SU-DHL-6 (cell line): ENCODE results near the gene TXNRD2.

Experiments used
- CTCF ChIP-seq: fragments of 200-600 bp; sonication (generic); IDR thresholded peaks from one replicate; pipeline ENCODE4 v1.5.1; 2017; ENCODE audit warnings: antibody characterized with exemption, mild to moderate bottlenecking, low read length, moderate library complexity; ENCODE audit not compliant: insufficient read depth, poor library complexity, severe bottlenecking
- EZH2phosphoT487 ChIP-seq: fragments of 200-600 bp; sonication (generic), shearing (Covaris generic); conservative IDR thresholded peaks from 2 replicates; pipeline ENCODE4 v1.6.1; 2018; ENCODE audit warnings: mild to moderate bottlenecking, antibody characterized with exemption, low read length, moderate library complexity, mixed read lengths

DNA sequence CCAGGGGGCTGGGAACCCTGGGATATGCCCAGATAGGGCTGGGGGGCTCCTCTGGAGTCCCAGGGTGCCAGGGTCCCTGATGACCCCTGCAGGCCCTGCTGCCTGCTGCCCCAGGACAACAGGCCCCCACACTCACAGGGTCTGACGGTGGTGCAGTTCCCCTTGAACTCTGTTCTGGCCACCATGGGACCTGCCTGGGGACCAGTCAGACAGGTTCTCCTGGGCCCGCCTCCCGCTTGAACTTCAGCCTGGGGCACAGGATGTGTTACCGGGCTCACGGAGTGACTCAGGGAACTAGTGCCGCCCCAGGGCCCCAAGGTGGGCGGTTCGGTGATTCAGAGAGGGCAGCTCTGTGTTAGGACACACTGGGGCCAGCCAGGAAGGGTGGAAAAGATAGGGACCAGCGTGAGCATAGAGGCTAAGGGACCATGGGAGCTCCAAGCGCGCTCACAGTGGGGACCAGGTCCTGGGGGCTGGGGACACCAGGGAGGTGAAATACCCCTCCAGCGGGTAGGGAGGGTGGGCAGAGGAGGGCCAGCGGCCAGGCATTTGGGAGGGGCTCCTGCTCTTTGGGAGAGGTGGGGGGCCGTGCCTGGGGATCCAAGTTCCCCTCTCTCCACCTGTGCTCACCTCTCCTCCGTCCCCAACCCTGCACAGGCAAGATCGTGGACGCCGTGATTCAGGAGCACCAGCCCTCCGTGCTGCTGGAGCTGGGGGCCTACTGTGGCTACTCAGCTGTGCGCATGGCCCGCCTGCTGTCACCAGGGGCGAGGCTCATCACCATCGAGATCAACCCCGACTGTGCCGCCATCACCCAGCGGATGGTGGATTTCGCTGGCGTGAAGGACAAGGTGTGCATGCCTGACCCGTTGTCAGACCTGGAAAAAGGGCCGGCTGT is 21.5 kb upstream of the TXNRD2 start:
- no peak for TF ChIP-seq CTCF
- TF ChIP-seq EZH2phosphoT487 = no peak
